ENCODE data around the gene KCTD21.

DNA sequence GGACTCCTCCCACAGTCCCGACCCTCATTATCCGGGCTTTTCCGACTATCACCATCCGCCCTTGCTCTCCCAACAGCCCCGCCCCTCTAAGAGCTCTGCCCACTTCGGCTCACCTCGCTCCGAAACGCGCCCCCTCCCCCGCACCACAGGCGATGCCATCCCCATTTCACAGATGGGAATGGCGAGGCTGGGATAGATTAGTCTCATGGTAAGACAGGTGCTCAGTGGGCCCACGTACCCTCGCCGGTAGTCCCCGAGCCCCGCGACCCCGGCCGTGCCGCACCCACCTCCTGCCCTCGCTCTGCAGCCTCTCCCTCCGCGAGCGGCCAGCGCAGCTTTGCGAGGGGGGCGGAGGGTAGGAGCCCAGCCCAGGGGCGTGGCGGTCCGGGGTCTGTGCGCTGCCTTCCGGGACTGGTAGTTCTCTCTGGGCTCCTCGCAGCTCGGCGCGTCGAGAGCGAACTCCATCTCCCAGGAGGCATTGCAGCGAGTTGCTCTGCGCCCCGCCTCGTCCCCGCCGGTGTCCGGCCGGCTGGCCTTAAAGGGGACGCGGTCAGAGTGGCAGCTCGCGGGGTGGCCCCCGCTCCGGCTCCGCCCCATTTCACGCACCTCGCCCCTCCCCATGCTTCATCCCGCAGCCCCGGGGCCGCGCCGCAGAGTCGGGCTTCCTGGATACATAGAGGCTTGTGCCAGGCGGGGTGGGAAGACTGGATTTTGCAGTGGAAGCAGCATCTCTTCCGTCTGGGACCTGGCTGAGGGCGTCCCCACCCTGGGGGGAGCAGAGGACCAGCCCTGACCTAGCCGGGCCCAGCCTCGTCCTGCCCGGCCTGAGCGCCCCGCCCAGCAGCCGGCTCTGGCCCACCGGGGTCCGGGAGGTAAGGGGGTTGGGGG, at the start of gene KCTD21, which contains the start of gene USP35:
- TF ChIP-seq, protein P1, sequence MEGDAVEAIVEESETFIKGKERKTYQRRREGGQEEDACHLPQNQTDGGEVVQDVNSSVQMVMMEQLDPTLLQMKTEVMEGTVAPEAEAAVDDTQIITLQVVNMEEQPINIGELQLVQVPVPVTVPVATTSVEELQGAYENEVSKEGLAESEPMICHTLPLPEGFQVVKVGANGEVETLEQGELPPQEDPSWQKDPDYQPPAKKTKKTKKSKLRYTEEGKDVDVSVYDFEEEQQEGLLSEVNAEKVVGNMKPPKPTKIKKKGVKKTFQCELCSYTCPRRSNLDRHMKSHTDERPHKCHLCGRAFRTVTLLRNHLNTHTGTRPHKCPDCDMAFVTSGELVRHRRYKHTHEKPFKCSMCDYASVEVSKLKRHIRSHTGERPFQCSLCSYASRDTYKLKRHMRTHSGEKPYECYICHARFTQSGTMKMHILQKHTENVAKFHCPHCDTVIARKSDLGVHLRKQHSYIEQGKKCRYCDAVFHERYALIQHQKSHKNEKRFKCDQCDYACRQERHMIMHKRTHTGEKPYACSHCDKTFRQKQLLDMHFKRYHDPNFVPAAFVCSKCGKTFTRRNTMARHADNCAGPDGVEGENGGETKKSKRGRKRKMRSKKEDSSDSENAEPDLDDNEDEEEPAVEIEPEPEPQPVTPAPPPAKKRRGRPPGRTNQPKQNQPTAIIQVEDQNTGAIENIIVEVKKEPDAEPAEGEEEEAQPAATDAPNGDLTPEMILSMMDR (IDR thresholded peaks at IDR 0.05) = no peak
- no peak for TF ChIP-seq POLR2A (IDR thresholded peaks at IDR 0.05)
